AG09319 (cell line): ENCODE data around the gene MOCS1.

Experiments used
- DNase-seq: peaks from one replicate; pipeline ENCODE4 v3.0.0-alpha.2; 2010; ENCODE audit warnings: low read depth; ENCODE audit errors: extremely low read depth
- TF ChIP-seq, protein P1 (sequence below): IDR thresholded peaks from 2 replicates; pipeline ENCODE4 v1.5.1; 2011; ENCODE audit warnings: low read depth, mild to moderate bottlenecking, inconsistent platforms, low read length, moderate library complexity

The MOCS1 gene

DNA sequence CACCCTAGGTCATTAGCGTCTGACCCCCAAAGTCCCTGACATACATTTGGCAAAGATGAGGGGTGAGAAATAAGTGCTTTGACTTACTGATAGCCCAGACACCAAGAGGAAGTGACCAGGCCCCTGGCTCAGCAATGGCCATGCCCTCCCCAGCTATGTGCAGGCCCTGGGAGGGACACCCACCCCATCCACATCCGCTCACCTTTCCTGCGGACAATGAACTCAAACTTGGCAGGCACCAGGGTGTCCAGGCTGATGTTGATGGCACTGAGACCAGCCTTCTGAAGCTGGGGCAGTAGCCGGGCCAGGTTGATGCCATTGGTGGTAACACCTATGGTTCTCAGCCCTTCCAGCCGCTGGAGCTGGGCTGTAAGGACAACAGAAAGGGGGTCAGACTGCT is 18.4 kb downstream of the MOCS1 start:
- TF ChIP-seq, protein P1, sequence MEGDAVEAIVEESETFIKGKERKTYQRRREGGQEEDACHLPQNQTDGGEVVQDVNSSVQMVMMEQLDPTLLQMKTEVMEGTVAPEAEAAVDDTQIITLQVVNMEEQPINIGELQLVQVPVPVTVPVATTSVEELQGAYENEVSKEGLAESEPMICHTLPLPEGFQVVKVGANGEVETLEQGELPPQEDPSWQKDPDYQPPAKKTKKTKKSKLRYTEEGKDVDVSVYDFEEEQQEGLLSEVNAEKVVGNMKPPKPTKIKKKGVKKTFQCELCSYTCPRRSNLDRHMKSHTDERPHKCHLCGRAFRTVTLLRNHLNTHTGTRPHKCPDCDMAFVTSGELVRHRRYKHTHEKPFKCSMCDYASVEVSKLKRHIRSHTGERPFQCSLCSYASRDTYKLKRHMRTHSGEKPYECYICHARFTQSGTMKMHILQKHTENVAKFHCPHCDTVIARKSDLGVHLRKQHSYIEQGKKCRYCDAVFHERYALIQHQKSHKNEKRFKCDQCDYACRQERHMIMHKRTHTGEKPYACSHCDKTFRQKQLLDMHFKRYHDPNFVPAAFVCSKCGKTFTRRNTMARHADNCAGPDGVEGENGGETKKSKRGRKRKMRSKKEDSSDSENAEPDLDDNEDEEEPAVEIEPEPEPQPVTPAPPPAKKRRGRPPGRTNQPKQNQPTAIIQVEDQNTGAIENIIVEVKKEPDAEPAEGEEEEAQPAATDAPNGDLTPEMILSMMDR, result no peak
- no peak for DNase-seq

DNA sequence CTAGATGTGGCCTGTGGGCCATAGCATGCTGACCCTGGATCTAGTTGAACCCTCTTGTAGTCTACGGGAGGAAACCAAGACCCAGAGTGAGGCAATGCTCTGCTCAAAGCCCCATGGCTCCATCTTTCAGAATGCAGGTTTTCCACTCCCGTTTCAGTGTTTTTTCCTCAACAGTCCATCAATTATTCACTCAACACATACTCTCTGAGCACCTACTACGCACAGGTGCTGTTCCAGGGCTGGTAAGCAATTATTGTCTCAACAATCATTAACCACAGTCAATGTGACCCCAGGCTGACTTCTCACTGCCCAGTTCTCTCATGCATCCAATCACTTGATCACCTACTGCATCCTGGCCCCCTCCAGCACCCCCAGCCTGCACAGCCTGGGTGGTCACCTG is 20.0 kb downstream of the MOCS1 start:
- TF ChIP-seq, protein P1, result no peak
- DNase-seq, result no peak

GRCh38 chr6:39913391-39913916 is 20.8 kb downstream of the MOCS1 start:
- DNase-seq, result no peak
- TF ChIP-seq, protein P1, result no peak

DNA sequence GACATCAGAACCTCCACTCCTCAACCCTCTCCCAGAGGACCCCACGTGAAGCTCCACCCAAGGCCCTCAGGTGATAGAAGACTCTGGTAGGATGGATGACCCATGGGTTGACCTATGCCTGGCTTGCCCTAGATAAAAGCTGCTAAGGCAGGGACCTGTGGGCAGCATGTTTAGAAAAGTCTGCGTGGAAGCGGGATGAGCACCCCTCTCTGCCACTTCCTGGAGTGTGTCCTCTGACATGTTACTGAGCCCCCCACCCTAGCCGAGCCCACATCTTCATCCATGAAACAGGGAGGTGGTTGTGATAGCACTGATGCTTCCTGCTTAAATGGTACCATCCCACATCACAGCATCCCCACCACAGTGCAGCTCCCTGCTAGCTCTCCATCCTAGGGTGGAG is 21.8 kb downstream of the MOCS1 start:
- TF ChIP-seq, protein P1, result no peak
- DNase-seq, result no peak

DNA sequence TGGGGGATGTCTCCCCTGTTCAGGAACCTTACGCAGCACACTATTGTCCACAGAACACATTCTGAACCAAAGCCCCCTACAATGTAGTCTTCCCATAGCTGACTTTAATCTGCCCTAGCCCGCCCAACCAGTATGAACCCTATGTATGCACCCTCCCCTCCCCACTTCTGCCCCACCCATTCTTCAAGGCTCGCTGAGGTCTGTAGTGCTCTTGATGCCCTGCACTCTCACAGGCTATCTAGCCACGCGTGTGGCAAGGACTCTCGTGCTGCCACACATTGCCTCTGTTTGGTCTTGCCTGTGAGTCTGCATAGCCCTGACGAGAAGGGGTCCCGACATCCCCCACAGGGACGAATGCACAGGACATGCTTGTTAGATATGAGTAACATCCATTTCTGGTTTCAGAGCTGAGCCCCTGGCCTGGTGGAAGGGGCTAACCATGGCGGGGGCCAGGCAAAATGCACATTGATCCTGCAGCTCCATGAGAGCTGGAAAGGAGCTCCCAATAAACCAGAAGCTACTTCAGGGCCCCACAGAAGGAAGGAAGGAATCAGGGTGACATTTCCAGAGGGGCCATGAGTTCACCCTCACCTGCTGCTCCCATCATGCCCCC is 22.6 kb downstream of the MOCS1 start:
- DNase-seq, result no peak
- TF ChIP-seq, protein P1, result no peak

DNA sequence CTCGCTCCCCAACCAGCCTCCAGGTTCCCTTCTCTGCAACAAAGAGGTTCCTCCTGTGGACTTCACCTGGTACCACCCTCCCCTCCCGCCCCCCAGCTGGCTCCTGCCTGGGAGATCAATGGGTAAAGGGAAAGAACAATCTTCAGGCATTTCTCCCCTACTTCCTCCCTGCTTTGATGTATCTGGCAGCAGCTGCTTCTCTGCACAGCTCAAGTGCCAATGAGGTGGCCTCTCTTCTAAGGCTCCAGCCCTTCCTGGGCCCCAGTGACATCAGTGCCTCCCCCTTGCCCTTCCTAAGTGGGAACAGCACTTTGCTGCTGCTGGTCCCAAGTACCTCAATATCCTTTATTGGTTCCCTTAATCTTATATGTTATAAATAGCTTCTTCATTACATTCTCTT is 23.5 kb downstream of the MOCS1 start:
- TF ChIP-seq, protein P1, result no peak

GRCh38 chr6:39910164-39910563 is 24.1 kb downstream of the MOCS1 start:
- no peak for DNase-seq
- TF ChIP-seq, protein P1, result no peak

More for the DNA sequence above, 23.5 kb downstream of the MOCS1 start:
- DNase-seq, result no peak
